ENCODE measurements around the gene OOEP.

DNA sequence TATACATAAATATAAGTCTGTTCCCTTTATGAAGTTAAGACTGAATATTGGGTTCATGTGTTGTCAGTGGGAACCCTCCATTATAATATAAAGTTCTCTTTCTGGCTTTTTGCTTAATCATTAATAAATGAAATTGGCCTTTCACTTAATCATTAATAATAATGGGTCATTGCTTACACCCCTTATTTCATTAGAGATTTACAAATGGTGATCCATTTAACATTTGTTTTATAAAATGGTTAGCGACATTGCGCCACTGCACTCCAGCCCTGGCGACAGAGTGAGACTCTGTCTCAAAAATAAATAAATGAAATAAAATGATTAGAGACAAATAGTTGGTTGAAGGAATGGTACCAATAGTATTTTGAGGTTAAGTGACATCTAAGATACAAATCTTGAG is 43.4 kb upstream of the OOEP start:
- TF ChIP-seq POLR2AphosphoS5 (IDR thresholded peaks at IDR 0.05) (no peak), CTCF (IDR thresholded peaks at IDR 0.05) (no peak)

All from esophagus muscularis mucosa (tissue), 3 donors.